Measurements from ENCODE around the gene CDC5L. TPM values are rescaled to one million over a fixed set of nuclear protein-coding genes. Genes with fewer than 3 reads are reported as not detected.

Gene CDC5L
- total and polyA plus RNA-seq, 2 of the 13 experiments (the other 11 are each of a cell fraction or from before 2014, with no cell fraction given): 11.0 to 34.2 TPM

DNA sequence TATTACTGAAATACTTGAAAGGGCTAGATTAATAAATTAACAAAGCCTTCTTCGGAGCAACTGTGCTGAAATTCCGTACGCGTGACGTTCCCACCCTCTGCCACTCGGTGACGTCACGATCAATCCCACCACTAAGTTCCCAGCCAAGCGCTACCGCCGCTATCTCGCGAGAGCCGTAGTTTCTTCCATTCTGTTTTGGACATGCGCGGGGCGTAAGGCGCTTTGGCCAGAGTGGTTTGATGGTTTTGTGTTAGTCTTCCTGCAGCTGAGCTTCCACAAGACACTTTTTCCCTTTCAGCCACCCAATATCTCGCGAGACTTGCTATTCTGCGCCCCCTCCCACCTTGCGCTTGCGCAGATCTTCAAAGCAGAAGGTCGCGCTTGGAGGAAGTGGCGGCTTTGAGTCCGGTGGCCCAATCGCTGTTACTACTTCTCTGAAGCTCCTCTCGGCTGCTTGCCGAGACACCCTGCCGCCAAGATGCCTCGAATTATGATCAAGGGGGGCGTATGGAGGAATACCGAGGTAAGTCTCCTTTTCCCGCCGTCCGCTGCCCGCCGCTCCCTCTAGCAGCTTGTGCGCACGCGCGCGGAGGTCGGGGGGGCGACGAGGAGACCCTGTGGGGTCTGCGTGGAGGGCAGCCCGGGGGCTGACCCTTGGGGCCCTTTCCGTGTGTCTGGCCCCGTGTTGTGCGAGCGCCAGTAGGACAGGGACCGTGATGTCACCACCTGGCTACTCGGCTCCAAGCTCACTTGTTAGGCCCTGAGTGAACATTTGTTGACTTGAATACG lies at the start of gene CDC5L (continued):
- no peak; the same call in 1 of the 2 replicates for TF ChIP-seq EHMT2 (IDR thresholded peaks at IDR 0.05; ENCODE audit: borderline replicate concordance, low read depth, low read length)
- TF ChIP-seq GZF1 (CRISPR knock-in tag; IDR thresholded peaks at IDR 0.05): peak; percentile 57; the same call in 1 of the 2 replicates
- peak; percentile 98 for TF ChIP-seq ZNF331 (CRISPR knock-in tag; IDR thresholded peaks at IDR 0.05)
- no peak for TF ChIP-seq SMARCE1 (IDR thresholded peaks at IDR 0.05; ENCODE audit: borderline replicate concordance)
- peak; percentile 88; the same call in 1 of the 2 replicates for TF ChIP-seq ZNF761 (CRISPR knock-in tag; conservative IDR thresholded peaks at IDR 0.05)
- no peak for TF ChIP-seq ZFAT (CRISPR knock-in tag; conservative IDR thresholded peaks at IDR 0.05)
- no peak for TF ChIP-seq NFE2 (CRISPR knock-in tag; IDR thresholded peaks at IDR 0.05)
- no peak for TF ChIP-seq NPAS2 (CRISPR knock-in tag; IDR thresholded peaks at IDR 0.05; ENCODE audit: borderline replicate concordance)
- TF ChIP-seq ELF1 (CRISPR knock-in tag; IDR thresholded peaks at IDR 0.05): peak; percentile 83
- 0 out of 2 replicates have a peak, but pooled peaks have one; percentile 29 for TF ChIP-seq FUBP1 (CRISPR knock-in tag; IDR thresholded peaks at IDR 0.05; ENCODE audit: borderline replicate concordance)
- peak; percentile 43; the same call in 1 of the 2 replicates for TF ChIP-seq ZNF121 (CRISPR knock-in tag; IDR thresholded peaks at IDR 0.05)
- peak; percentile 96 for TF ChIP-seq ATF1 (CRISPR knock-in tag; IDR thresholded peaks at IDR 0.05)
- TF ChIP-seq ZBTB4 (CRISPR knock-in tag; IDR thresholded peaks at IDR 0.05; ENCODE audit: borderline replicate concordance): peak; percentile 15; the same call in 1 of the 2 replicates
- peak; percentile 53; the same call in 1 of the 2 replicates for TF ChIP-seq SRF (IDR thresholded peaks at IDR 0.05; ENCODE audit: low read depth, low read length)
- TF ChIP-seq JUND (CRISPR knock-in tag; IDR thresholded peaks at IDR 0.05): no peak
- no peak; the same call in 1 of the 2 replicates for TF ChIP-seq ZMAT3 (CRISPR knock-in tag; conservative IDR thresholded peaks at IDR 0.05)
- TF ChIP-seq ZNF75D (CRISPR knock-in tag; IDR thresholded peaks at IDR 0.05; ENCODE audit: borderline replicate concordance): no peak
- TF ChIP-seq ZNF546 (CRISPR knock-in tag; conservative IDR thresholded peaks at IDR 0.05): peak; percentile 81; the same call in 1 of the 2 replicates
- peak in 1 of 2 experiments; percentile 44; a peak in 1 of 4 replicates for TF ChIP-seq EP300 (IDR thresholded peaks at IDR 0.05; ENCODE audit: low read depth in 2 of 2, low read length in 2 of 2)
- TF ChIP-seq EP300 (CRISPR knock-in tag; IDR thresholded peaks at IDR 0.05; ENCODE audit: borderline replicate concordance): peak; percentile 50; the same call in 1 of the 2 replicates
- TF ChIP-seq, protein P1, sequence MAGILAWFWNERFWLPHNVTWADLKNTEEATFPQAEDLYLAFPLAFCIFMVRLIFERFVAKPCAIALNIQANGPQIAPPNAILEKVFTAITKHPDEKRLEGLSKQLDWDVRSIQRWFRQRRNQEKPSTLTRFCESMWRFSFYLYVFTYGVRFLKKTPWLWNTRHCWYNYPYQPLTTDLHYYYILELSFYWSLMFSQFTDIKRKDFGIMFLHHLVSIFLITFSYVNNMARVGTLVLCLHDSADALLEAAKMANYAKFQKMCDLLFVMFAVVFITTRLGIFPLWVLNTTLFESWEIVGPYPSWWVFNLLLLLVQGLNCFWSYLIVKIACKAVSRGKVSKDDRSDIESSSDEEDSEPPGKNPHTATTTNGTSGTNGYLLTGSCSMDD (CRISPR knock-in tag; IDR thresholded peaks at IDR 0.05): no peak
- TF ChIP-seq, protein P2, sequence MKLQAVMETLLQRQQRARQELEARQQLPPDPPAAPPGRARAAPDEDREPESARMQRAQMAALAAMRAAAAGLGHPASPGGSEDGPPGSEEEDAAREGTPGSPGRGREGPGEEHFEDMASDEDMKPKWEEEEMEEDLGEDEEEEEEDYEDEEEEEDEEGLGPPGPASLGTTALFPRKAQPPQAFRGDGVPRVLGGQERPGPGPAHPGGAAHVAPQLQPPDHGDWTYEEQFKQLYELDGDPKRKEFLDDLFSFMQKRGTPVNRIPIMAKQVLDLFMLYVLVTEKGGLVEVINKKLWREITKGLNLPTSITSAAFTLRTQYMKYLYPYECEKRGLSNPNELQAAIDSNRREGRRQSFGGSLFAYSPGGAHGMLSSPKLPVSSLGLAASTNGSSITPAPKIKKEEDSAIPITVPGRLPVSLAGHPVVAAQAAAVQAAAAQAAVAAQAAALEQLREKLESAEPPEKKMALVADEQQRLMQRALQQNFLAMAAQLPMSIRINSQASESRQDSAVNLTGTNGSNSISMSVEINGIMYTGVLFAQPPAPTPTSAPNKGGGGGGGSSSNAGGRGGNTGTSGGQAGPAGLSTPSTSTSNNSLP (IDR thresholded peaks at IDR 0.05; ENCODE audit: low read depth, low read length): no peak
